HG02852 (cell line): Measurements from ENCODE around the gene FMN1.

Experiments
- ATAC-seq: cut with Tn5 transposase; IDR thresholded peaks from one replicate; pipeline ENCODE4 v1.9.1; 2021; ENCODE audit warnings: mild to moderate bottlenecking, moderate library complexity; ENCODE audit not compliant: unreplicated experiment

Gene FMN1

DNA sequence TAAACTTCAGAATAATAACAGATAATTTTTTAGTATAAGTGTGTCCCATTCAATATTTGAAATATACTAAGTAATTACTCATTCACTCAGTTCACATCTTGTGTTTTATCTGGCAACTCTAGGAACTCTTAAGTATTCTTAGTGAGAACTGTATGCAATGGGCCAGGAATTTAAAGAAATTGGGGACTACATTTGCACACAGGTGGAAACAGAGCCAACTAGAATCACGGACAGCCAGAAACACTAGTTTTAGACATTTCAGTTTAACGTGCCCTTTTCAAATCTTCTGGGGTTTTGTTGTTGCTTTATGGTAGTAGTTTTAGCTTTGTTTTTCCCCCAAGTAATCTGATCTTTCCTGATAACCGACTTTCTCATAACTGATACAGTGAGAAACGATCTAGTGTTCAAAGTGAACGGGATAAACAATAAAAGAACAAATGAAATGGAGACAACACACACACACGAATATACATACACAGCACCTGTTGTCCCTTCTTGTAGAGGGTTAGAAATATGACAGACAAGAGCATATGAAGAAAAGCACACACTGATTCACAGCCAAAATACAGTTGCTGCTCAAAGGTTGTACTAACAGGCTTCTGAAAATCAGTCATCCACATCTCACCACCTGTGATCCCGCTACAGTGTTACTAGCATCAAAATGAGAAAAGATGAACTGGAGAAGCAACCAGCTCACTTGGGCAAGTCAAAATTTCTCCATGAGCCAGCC, 167.0 kb downstream of the FMN1 start:
- no peak for ATAC-seq

DNA sequence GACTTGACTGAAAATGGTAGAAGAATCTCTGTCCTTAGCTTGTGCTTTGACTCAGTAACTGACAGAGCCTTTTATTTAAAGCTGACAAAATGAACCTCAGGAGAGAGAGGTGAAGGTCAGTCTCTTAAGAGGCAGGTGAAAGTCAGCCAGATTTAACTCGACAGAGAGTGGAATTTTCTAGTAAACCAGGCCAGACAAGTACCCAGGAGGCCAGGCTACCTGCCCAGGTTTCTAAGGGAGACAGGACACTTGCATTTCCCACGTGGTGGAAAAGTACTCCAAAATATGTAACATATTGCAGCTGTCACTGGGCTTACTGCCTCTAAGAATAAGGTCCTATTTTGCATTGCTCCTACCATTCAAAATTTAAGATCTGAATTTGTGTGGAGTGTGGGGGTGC, 167.9 kb downstream of the FMN1 start:
- ATAC-seq, result no peak

DNA sequence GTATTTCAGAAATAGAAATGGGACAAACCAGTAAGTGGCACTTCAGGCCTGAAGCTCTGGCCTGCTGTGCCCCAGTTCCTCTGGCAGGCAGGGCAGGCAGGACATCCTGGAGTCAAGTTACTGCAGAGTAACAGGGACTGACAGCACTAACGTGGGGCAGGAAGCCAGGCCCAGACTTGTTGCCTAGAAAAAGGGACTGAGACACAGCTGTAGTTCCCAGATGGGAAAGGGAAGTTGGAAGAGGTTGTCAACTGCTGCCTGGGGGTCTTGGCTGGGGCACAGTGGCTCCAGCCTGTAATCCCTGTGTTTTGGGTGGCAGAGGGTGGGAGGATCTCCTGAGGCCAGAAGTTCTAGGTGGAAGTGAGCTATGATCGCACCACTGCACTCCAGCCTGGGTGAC, 171.9 kb downstream of the FMN1 start:
- ATAC-seq, result no peak

DNA sequence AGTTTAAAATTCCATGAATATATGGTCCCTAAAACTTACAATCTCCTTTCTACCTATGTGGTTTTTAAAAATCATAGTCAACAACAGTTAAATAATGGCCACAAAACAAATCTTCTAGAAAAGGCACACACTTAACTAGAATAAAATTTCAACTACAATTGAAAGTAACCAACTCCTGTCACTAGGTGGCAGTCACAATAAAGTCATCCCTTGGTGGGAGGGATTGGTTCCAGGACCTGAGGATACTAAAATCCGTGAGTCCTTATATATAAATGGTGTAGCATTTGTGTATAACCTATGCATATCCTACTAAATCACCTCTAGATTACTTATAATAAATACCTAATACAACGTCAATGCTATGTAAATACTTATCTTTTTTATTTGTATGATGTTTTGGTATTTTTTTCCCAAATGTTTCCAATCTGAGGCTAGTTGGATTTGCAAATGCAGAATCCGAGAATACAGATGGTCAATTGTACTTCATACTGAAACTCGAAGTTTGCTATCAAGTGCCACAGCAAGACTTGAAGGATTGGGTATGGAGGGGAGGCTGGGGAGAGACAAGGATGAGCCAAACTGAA, 172.6 kb downstream of the FMN1 start:
- no peak for ATAC-seq

DNA sequence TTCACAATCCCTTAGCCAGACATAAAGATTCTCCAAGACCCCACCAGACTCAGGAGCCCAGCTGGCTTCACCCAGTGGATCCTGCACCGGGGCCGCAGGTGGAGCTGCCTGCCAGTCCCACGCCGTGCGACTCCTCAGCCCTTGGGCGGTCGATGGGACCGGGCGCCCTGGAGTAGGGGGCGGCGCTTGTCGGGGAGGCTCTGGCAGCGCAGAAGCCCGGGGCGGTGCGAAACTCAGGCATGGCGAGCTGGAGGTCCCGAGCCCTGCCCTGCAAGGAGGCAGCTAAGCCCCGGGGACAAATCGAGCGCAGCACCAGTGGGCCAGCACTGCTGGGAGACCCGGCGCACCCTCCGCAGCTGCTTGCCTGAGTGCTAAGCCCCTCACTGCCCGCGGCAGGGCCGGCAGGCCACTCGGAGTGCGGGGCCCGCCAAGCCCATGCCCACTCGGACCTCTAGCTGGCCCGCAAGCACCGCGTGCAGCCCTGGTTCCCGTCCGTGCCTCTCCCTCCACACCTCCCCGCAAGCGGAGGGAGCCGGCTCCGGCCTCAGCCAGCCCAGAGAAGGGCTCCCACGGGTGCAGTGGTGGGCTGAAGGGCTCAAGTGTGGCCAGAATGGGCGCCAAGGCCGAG, 175.0 kb downstream of the FMN1 start:
- no peak for ATAC-seq

DNA sequence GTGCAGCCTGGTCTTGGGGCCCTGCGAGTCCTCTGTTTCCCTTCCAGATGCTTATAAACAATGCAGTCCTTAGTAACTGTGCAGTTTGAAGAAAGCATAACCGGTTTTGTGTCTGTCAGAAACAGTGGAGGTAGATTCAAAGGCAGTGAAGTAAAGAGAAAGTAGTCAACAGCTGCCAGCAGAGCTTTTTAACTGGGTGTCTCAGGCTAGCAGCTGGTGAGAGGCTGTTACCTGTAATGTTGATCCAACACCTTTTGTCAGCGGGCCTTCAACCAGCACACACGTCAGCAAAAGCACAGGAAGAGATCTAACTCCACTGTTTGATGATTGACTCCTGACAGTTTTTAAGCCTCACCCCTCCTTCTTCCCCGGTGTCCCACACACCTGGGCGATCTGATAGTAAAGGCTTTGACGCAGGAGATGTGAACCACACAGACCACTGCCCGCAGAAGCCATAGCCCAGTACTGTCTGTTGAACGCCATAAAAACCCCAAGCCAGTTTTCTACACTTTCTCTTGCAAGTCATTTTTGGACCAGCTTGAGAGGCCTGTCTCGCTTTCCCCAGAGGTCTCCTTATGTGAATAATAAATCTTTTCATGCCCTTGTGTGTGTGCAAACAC, 178.0 kb downstream of the FMN1 start:
- no peak for ATAC-seq

DNA sequence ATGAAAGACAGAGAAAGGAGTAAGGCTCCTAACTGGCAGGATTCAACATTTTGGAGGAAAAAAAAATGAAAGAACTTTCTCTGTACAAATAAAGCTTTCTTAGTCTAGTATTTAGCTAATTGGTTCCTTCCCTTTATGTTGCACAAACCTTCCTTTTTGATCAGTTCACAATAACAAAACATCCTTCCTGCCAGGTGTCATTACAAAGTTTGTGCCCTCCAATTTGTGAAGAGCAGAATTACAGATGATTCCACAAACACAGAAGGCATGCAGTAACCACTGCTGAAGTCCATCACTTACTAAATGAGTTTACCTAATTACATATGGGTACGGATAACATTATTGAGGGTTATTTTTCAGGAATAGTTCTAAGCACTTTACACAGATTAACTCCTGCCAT, 179.9 kb downstream of the FMN1 start:
- ATAC-seq, result no peak

DNA sequence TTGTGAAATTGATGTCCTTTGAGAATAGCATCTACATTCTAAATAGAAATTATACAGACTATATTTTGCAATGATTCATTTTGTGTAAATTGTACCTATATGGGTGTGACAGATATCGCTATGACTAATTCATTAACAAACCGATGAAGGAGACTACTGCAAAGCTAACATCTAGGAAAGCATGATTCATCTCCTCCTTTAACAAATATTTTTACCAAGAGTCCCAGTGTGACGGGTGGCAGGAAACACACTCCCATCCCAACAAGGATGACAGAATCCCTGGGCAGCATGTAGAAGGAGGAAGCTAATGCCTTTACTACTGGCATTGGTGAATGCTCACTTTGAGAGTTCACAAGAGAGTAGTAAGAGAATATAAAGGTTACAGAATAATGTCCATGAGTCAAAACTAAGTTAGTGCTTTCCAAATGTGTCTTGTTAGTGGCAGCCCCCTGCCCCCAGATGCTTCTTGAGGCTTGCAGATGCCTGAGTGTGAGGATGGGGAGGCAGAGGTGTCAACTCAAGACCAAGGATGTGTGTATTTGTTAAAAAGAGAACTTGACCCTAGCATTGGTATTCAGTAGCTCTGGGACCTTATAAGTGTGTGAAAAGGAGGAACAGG, 180.6 kb downstream of the FMN1 start:
- ATAC-seq, result no peak

DNA sequence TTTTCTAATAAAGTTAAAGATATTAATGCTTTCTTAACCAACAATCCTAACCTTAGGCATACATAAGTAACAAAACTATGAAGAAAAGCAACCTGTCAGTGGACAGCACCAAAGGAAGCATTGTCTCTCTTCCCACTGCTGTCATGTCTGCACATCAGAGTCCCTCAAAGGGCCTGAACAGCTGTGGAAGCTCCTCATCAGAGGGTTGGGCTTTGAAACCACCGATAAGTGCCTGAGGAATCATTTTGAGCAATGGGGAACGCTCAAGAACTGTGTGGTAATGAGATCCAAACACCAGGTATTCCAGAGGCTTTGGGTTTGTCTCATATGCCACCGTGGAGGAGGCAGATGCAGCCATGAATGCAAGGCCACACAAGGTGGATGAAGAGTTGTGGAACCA, 182.5 kb downstream of the FMN1 start:
- no peak for ATAC-seq

DNA sequence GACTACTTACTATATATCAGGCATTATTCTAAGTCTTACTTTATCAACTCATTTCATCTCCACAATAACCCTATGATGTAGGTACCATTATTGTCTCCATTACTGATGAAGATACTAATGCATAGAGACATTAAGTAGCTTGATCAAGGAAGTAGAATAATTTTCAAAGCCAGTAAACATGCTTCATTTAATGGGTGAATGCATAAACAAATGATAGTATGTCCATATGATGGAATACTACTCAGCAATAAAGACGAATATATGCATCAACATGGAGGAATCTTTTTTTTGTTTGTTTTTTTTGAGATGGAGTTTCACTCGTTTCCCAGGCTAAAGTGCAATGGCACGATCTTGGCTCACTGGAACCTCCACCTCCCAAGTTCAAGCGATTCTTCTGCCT, 184.9 kb downstream of the FMN1 start:
- ATAC-seq, result no peak

DNA sequence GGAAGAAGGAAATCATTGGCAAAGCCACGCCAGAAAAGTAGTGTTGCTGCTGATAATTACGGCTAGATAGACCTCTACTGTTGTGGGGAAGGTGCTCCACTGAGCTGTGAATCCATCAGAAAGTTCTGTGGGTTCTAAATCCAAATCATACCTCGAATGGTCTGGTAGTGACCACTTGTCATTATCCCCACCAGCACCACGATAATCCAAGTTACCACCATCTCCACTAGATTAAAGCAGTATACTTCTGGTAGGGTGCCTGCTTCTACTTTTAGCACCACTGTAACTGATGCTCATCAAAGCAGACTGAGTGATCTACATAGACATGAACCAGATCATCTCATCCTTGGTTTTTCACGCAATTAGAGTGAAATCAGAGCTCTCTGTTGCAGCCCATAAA, 185.5 kb downstream of the FMN1 start:
- ATAC-seq, result no peak

DNA sequence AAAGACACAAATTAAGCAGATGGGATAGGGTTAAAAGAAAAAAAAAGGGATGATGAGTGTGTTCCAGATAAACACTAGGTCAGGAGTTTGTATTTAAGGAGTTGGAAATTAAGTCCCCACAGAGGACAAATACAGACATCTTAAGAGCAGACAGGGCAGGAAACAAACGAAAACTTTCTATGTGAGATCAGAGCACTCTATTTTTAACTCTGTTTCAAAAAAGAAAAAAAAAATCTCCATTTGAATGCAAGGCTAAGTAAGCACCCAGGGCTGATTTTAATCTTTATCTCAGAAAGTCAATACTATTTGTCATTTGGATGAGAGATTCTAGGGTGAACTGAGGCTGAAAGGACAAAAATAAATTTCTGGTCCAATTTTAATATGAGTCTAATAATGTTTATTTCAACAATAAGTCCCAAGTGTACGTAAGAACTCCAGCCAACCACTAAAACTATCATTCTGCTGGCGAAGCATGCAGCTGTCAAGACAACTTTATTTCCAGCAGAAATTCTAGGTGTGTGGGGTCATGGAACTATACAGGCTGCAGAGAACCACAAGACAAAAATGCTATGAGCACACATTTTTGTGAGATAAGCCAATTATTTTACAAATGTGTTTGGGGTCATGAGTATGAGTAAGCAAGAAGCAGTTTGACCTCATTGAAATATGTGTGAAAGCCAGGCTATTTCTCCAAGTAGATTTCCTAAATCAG, 186.1 kb downstream of the FMN1 start:
- ATAC-seq, result no peak

DNA sequence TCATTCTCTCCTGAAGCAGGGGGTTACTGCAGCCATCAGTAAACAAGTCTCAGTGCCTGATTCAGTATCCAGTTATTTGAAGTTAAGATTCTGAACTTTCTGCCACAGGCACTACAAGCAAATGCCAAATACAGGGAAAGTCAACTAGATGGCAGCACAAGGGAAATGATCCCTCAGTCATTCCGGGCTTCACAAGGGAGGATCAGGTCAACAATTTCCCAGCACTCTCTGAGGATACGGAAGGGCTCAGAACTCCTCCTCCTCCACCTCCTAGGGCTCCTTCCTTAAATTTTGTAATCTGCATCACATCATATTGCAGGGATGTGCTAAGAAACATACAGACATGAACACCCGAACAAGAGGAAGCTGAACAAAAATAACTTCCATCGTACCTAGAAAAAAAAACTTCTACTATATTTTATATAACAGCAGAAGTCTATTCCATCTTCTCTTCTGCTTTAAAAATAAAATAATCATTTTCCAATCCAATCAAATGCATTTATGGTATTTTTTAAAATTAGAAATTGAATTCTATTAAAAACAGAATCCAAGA, 187.1 kb downstream of the FMN1 start:
- no peak for ATAC-seq

DNA sequence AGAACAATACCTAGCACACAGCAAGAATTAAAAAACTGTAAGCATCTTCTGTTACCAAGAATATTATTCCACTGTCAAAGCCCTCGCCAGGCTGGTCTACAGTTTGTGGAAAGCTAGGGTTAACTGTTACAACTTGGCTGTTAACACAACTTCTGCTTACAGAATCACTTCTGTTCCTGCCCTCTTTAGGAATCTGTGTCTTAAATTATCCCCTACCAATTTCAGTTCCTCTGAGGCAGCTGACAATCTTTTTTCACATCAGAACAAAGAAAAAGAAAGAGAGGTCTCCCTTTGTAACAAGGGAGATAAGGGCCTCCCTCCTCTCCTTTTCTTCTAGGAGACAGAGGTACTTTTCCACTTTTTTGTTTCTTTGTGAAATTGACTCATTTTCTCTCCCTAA, 188.9 kb downstream of the FMN1 start:
- no peak for ATAC-seq

DNA sequence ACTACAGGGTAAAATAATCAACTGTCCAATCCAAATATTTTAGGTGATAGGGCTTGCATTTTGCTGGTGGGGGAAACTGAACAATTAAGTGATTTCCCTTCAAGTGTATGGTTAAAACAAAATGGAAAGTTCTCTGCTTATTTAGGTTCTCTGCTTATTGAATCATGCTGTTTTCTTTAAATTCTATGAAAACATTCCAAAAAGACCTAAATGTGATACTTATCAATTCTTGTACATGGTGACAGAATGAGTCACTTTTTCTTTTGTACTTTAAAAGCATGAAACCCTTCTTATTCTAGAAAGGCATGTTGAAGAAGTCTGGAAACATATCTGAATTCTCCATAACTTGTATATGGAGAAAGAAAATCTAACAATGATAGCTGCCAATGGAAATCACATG, 192.6 kb downstream of the FMN1 start:
- no peak for ATAC-seq

DNA sequence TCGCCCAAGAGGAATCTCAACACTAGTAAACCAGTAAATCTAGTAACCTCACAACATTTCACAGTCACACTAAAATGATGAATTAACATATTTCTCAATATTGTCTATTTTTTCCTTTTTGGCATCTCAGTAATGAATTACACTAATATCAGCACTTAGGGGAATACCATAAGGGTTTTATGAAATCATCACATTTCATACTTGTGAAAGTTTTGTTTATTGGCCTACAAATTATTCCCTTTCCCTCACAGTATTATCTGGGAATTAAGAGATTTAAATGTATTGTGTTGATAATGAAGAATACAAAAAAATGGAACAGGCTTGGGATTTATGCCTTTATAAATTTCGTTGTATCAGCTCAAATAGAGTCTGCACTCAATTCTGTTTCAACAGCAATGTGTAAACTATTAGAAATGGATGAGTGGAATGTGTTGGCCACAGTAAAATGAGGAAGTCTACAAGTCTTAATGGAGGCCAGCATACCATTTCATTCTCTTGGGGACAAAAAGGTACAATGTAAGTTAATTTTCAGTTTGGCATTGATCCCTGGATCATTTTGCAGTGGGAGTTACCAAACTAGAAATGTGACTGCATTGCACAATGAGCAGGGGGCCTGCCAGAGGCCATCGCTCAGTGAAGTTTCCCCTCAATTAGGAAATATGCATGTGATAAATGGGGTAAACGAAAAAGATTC, 195.4 kb downstream of the FMN1 start:
- no peak for ATAC-seq

DNA sequence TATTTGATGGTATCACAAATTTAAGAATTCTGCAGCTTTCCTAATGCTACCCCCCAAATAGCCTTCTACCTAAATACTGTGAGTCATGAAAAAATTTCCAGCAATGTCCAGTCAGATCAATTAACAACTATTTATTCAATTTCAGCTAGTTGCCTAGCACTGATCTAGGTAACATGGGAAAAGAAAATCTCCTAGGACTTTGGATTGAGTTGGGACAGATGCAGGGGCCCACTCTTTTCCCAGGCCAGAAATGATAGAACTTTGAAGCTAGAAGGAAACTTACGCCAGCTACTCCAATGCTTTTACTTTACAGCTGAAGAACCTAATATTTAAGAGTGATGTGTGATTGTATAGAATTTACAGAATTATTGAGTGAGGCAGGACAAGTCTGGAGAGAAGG, 196.3 kb downstream of the FMN1 start:
- no peak for ATAC-seq

DNA sequence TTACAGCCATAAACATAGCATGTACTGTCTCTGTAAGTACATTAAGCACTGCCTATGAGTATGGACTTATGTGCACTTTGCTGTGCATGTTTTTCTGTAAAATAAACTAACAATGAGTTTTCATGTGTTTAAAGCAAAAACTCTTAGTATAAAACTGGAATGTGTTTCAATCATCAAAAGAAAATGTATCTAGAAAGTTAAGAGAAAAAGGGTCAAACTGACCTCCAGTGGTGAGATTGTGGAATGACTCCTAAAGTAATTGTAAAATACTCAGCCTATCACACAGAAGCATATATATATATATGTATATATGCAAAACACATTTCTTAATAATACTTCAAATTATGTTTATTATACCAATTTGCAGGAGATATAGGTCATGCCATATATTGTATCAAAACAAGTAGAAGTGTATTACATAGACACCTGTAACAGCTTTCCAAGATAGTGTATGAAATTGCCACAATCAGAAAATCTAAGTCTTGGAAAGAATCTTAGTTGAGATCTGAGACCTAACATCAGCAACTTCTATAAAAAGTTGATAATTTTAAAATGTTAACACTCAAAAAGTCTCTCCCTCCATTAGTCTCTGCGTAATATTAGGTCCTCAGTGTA, 199.6 kb downstream of the FMN1 start:
- ATAC-seq, result no peak

DNA sequence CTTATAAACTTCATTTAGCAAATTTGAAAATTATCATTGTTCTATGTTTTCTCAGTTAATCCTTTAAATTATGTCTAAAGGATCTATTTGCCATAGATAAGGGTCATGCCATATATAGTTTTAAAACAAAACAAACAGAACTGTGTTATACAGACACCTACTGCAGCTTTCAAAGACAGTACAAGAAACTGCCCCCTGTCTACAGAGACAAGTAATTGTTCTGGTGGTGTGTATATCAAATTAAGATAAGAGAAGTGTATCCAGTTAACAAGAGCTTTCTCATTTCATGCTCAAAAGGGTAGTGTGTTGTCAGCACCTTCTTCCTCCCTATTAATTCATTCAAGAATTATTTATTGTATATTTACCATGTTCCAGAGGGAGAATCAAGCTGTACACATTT, 201.2 kb downstream of the FMN1 start:
- ATAC-seq, result no peak

DNA sequence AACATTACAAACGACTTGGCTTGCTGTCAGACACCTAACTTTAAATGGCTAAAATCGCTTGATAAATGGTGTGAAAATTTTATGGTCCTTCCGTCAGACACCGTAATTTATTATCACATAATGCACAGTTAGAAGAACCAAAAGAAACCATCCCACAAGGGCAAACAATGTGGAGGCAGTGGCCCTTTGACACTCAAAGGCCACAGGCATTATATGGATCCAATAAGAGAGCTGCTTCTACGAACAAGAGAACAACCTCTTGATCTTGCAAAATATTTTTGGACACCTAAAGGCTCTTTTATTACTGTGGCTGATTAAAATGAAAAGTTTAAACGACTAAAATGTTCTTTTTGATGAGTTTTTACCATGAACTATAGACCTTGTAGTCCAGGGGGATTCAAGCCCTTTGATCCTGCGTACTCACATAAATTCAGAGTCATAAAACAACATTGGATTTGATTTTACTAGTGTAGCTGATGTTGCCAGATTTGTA, 202.8 kb downstream of the FMN1 start:
- ATAC-seq, result no peak
